IPS DF 19.7 (cell line): Measurements from ENCODE around the gene ATP6V0D1.
"Not testable (repeated sequence)": the region's sequence is repeated elsewhere in the genome, so short reads cannot be mapped to it uniquely, and the experiment has no call there.

ENCODE experiments used
- DNase-seq: peaks from one replicate; pipeline ENCODE4 v3.0.0-alpha.2; 2013; ENCODE audit warnings: low read depth, low spot score

The ATP6V0D1 gene

DNA sequence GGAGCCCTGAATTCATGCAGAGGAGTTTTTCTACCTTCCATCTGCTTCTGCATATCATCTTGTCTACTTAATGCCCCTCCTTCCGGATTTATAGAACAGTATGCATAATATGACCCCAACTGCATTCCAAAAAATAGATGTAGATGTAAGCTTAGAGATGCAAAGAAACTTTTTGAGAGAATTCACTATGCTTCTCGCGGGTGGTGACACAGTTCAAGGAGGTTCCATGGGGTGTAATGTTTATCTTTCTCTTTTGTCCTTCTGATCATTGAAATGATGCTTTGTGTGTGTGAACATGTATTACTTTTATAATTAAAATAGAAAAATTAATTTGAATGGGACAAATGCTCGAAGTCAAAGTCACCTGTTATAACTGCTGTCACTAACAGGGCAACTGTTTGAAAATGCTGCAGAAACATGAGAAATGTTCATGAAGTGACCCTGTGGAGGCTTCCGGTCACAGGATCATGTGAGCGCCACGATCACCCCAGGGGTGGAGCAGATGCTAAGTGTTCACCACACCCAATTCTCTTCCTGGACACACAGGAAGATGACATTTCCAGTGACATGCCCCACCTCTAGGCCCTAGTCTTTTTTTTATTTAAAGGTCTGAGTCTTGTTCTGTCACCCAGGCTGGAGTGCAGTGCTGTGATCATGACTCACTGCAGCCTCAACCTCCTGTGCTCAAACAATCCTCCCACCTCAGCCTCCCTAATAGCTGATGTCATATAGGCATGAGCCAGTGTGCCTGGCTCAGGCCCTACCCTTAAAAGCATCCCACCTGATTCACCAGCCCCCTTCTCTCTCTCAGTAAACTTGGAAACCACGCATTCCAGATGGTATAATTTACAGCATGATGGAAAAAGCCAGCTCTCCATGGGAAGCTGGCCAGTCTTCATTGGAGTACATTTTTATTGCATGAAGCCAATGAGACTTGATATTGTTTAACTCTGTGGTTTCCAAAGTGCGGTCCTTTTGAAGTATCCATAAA lies 23.4 kb upstream of the ATP6V0D1 start:
- DNase-seq: no peak

DNA sequence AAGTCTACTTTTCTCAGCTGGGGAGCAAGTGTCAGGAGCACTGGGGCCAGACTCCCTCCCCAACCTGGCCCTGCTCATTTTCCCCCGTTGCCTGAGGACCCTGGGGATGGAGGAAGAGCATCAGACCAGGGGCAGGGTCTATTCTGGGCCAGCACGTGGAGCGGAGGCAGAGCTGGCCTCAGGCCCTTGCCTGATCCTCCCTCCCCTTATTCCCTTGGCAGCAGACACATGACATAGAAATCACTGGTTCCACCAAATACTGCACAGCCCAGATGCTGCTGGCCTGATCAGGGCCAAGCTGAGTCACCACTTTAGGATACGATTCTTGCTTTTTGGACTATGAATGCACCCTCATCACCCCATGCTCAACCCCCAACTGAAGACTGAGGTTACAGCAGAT lies 18.1 kb upstream of the ATP6V0D1 start:
- DNase-seq: no peak

- no peak for DNase-seq
Observed at GRCh38 chr16:67490335-67491096, 9.6 kb upstream of the ATP6V0D1 start.

DNA sequence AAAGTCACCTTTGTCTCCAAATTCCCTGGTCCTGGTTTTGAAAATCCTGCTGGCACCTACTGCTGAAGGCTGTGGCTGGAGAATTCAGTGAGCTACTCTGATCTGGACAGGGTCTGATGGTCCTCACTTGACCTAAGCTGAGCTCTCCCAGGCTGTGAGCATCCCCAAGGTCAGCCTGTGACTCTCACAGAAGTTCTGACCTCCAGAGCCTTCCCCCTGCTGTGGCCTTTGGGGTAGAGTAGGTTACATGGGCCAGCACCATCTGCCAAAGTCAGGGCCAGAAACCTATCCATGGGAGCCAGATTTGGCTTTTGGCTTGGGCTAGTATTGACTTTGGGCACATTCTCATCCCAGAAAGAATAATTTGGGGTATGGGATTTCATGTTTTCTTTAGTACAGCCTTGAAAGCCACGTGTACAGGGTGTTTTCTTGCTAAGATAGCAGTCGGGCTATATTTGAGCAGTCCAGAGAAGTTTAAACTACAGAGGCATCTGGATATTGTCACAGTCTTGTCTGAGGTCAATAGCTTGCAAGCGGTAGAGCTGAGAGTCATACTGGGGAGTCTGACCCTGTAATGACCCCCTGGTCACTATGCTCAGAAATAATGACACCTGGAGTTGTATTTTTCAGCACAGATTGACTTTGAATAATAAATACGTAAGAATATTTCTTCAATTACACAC lies 8.6 kb upstream of the ATP6V0D1 start:
- no peak for DNase-seq

GRCh38 chr16:67487561-67487960 lies 6.6 kb upstream of the ATP6V0D1 start:
- DNase-seq: not testable (repeated sequence)

- DNase-seq: no peak
Observed at GRCh38 chr16:67486805-67487204, 5.8 kb upstream of the ATP6V0D1 start.

GRCh38 chr16:67483731-67484525 lies 3.0 kb upstream of the ATP6V0D1 start:
- DNase-seq: no peak

DNA sequence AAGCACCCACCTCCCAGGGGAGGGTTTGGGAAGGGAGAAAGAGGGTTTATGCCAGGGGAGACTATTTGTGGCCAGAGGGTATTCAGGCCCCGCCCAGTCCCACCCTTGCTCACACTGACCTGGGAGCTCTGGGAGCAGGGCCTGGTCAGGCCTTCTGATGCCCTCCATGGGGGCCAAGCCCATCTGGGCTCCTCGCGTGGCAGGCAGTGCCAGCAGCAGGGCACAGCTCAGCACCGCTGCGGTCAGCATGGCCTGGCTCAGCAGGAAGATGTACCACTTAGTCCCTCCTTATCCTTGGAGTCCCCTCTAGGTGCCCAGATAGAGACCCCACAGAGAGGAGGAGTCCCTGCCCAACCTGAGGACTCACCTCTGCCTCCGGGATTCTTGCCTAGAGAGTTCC lies 2.2 kb upstream of the ATP6V0D1 start, which contains the start of gene AGRP:
AGRP (minus strand) TSS at position 398 of the 400 bp plus-strand sequence; CDS start at position 249, 149 bp downstream.
- DNase-seq: no peak

- no peak for DNase-seq
Observed at GRCh38 chr16:67482233-67482924, 1.4 kb upstream of the ATP6V0D1 start.

DNA sequence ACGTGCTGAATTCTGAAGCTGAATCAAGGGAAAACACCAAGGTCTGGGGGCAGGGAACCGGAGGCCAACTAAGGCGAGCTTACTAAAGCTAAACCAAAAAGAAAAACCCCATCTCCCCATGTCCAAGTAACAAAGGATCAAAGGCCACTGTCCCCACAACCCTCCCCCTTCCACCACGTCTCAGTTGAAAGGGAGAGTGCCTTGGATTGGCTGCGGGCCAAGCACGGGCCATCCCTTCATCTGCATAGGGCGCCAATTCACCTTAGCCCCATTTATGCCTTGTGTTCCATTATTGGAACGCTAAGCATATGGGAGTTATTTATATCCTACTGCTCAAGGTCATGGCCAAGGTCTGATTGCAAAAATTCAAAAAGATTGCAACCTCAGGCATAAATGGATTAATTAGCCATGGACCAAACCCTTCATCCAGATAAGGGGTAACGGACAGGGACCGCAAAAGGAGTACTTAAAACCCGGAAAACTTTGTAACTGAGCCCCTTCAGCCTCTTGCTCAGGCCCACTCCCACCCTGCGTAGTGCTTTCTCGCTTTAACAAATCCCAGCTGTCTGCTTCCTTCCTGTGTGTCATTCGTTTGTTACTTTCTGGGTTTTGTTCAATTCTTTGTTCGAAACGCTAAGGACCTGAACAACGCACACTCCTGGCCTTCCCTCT lies 740 bp upstream of the ATP6V0D1 start:
- DNase-seq: no peak

GRCh38 chr16:67477960-67478554 lies 2.9 kb downstream of the ATP6V0D1 start:
- no peak for DNase-seq

GRCh38 chr16:67474551-67475455 lies 6.2 kb downstream of the ATP6V0D1 start:
- no peak for DNase-seq

- DNase-seq: no peak
Observed at GRCh38 chr16:67471758-67472384, 9.1 kb downstream of the ATP6V0D1 start.

GRCh38 chr16:67470359-67470758 lies 10.6 kb downstream of the ATP6V0D1 start:
- no peak for DNase-seq

DNA sequence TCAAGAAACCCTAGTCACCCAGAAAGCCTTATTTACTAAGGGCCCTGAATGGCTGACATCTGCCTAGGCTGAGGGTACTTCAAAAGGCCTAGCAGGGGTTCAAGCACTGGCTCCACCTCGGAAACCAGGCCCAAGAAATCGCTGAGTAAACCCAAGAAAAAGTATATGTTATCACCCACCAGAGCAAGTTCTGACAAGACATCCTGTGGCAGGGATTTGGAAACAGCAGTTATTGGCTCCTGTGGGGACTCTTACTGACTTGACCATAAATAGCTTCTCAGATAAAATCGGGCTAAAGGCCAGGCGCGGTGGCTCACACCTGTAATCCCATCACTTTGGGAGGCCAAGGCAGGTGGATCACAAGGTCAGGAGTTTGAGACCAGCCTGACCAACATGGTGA lies 12.2 kb downstream of the ATP6V0D1 start:
- DNase-seq: no peak

GRCh38 chr16:67466581-67466980 lies 14.4 kb downstream of the ATP6V0D1 start:
- no peak for DNase-seq

GRCh38 chr16:67464565-67464964 lies 16.4 kb downstream of the ATP6V0D1 start:
- DNase-seq: no peak

GRCh38 chr16:67463691-67464090 lies 17.3 kb downstream of the ATP6V0D1 start:
- no peak for DNase-seq
